Measurements from ENCODE around the gene FSTL3. TPM values are rescaled to one million over a fixed set of nuclear protein-coding genes. Genes with fewer than 3 reads are reported as not detected.

FSTL3 gene
- total and polyA plus RNA-seq, 2 of the 8 experiments (the other 6 are each of a cell fraction or from before 2014, with no cell fraction given), result 8.1 to 11.8 TPM

- TF ChIP-seq HDAC6 (IDR thresholded peaks at IDR 0.05; ENCODE audit: low read depth, low read length), result no peak
- no peaks in the 10 kb centered on the region for H3K79me2 ChIP-seq (ENCODE audit: control insufficient read depth in 1 of 2, insufficient read depth in 2 of 2, low read length in 2 of 2)
- H4K5ac ChIP-seq (ENCODE audit: insufficient read length, low read depth, low read length), result no peak overlapping the region
- no peak overlapping the region for H3K56ac ChIP-seq (replicated peaks; ENCODE audit: insufficient read length, low read depth, low read length)
- H3K27ac ChIP-seq (ENCODE audit: low read depth, low read length), result no peak overlapping the region
- no peak overlapping the region for H3K9ac ChIP-seq (replicated peaks in 1 of 4; ENCODE audit: extremely low read depth in 1 of 4, low read depth in 3 of 4, low read length in 3 of 4)
- no peak overlapping the region for H3K18ac ChIP-seq (ENCODE audit: extremely low read depth, low read length)
- H3K4me3 ChIP-seq (ENCODE audit: extremely low read depth in 1 of 4, insufficient read depth in 2 of 4, low read depth in 3 of 4, low read length in 4 of 4), result no peak overlapping the region
- peaks cover 0 to 7% of the 10 kb centered on the region in 2 experiments for H4K20me1 ChIP-seq (replicated peaks in 1 of 2; ENCODE audit: control insufficient read depth in 1 of 2, insufficient read depth in 2 of 2, low read length in 2 of 2)
- no peaks in the 10 kb centered on the region for H3K9me3 ChIP-seq (ENCODE audit: insufficient read depth in 2 of 2, low read depth in 1 of 2, low read length in 1 of 2)
- peaks cover 0 to 22% (median 10%) of the 10 kb centered on the region in 4 experiments; a peak in 5 of 7 replicates for H3K27me3 ChIP-seq (replicated peaks in 1 of 4; ENCODE audit: control insufficient read depth in 3 of 4, extremely low read depth in 1 of 4, insufficient read depth in 3 of 4, low read length in 3 of 4)
- H2BK15ac ChIP-seq (ENCODE audit: low read length), result no peak overlapping the region
- H2BK5ac ChIP-seq (ENCODE audit: low read depth, low read length), result no peak overlapping the region
- no peak overlapping the region for H2AFZ ChIP-seq (ENCODE audit: low read length)
- no peak overlapping the region for H3K14ac ChIP-seq (ENCODE audit: insufficient read length)
- WGBS, 2 experiments (ENCODE audit: extremely low coverage in 1 of 2, insufficient coverage in 1 of 2, insufficient read length in 1 of 2, insufficient replicate concordance in 2 of 2, low coverage in 1 of 2, low lambda C conversion rate in 2 of 2, missing lambda C conversion rate in 1 of 2), result 88% methylated on average over 28 of the region's 38 CpGs; no CpG with 5 or more reads in 1 of the 2 experiments
- H3K4me1 ChIP-seq (replicated peaks in 1 of 4; ENCODE audit: control insufficient read depth in 3 of 4, insufficient read depth in 4 of 4, low read length in 3 of 4), result peaks cover 0 to 10% (median 1%) of the 10 kb centered on the region in 4 experiments; a peak in 4 of 7 replicates
- H2BK20ac ChIP-seq (ENCODE audit: low read length), result no peak overlapping the region
- H3K23ac ChIP-seq (ENCODE audit: insufficient read length), result no peak overlapping the region
- H2BK12ac ChIP-seq (ENCODE audit: low read depth, low read length), result no peak overlapping the region
- no peak overlapping the region for H3K4ac ChIP-seq (replicated peaks; ENCODE audit: insufficient read length, low read depth, low read length)
- H2BK120ac ChIP-seq (replicated peaks; ENCODE audit: low read depth, low read length), result no peak overlapping the region
- ChIA-PET POLR2A (ENCODE audit: partially characterized antibody) (interaction anchor here (0.8 to 1.5 kb wide), 5 partner anchors 11 to 144 kb away, joined by 3 to 10 read pairs (median 3); partner anchors contain the start of gene RNF126), CTCF (ENCODE audit: partially characterized antibody) (interaction anchor here (0.6 to 1.3 kb wide), 4 partner anchors 23 to 327 kb away, joined by 3 to 4 read pairs (median 3); no protein-coding TSS in a partner anchor)
- H4K8ac ChIP-seq (ENCODE audit: extremely low read depth, insufficient read depth, low read length), result no peak overlapping the region
- FAIRE-seq (no peak), DNase-seq (ENCODE audit: low read depth in 1 of 2, low spot score in 2 of 2) (no peak)
- 0 out of 2 replicates have a peak, but pooled peaks cover 3% of the 10 kb centered on the region for H3K79me1 ChIP-seq (ENCODE audit: low read depth, low read length)
- H2AK5ac ChIP-seq (ENCODE audit: low read depth, low read length), result no peak overlapping the region
- no peak overlapping the region for H4K91ac ChIP-seq (replicated peaks; ENCODE audit: insufficient read length, low read length)
- no peaks in the 10 kb centered on the region for H3K36me3 ChIP-seq (ENCODE audit: control insufficient read depth in 2 of 4, insufficient read depth in 4 of 4, low read length in 3 of 4)
- no peak overlapping the region for H3K4me2 ChIP-seq (ENCODE audit: insufficient read depth in 1 of 2, low read depth in 2 of 2, low read length in 2 of 2)
- peaks cover 2% of the 10 kb centered on the region; the same call in 1 of the 2 replicates for H3K23me2 ChIP-seq (ENCODE audit: low read depth, low read length)
Measured at GRCh38 chr19:674282-675151, 1.7 kb upstream of the FSTL3 start.
